Adrenal gland (tissue), 5 donors: ENCODE results near the gene GRID1.

ENCODE experiments used
- CTCF ChIP-seq, 6 experiments: fragments of 450-650 bp in 4 of 6; fragments of 200-600 bp in 2 of 6; sonication (generic) in 1 of 6; IDR thresholded peaks; 1 replicate in 5 of 6; 2 replicates in 1 of 6; pipeline versions ENCODE4 v1.5.1 to v1.8.0; 2016 to 2021; ENCODE audit warnings: antibody characterized with exemption in 6 of 6, mild to moderate bottlenecking in 2 of 6, moderate library complexity in 1 of 6
- POLR2A ChIP-seq, 2 donors: fragments of 450-650 bp; IDR thresholded peaks; one replicate each; pipeline ENCODE4 v1.6.1; 2017; ENCODE audit warnings: antibody characterized with exemption in 2 of 2, mild to moderate bottlenecking in 2 of 2, moderate library complexity in 1 of 2
- donor health status: DM: no; HTN: no; CAD: no.

DNA sequence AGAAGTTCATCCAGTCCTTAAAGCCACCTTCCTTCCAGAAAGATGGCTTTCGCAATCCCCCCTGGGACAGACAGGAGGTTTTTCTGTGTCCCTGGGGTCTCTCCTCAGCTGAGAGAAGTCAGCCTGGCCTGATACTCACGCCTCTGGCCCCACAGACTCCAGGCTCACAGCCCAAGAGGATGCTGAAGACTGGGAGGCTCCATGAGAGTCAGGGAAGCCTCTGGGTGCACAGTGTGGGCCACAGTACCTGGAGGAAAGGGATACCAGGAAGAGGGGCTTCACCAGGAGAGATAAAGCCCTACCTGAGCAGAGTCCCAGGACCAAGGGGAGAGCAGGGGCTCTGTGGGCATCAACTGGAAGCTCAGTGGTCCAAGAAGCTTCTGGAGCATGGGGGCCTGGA lies 324.4 kb downstream of the GRID1 start:
- TF ChIP-seq POLR2A (IDR thresholded peaks at IDR 0.05), result no peak
- no peak for TF ChIP-seq CTCF (IDR thresholded peaks at IDR 0.05)
